Bone marrow (tissue), 2 donors: ENCODE measurements around the gene LMNB1.

Experiments
- DNase-seq, 2 donors: peaks; one replicate each; lab custom pipeline; 2025; lab: John Stamatoyannopoulos, UW

LMNB1 gene

DNA sequence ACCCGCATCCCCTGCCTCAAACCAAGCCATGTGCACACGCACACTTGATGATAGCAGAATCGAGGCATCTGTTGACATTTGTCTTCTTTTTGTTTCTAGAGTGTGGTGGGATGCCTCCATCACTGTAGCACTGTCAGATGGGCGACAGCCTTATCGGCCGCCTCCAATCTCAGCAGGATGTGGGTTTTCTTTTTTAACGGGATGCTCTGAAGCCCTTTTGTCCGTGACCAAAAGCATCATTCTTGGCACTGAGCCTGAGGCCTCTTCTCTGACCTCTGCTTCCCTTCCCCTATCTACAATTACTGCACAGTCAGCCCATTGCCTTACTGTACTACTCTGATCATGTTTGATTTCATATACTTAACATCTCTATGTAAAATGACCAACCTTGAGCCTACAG is 78.3 kb downstream of the LMNB1 start:
- no peak for DNase-seq

GRCh38 chr5:126857472-126858410 is 80.8 kb downstream of the LMNB1 start:
- no peak for DNase-seq

DNA sequence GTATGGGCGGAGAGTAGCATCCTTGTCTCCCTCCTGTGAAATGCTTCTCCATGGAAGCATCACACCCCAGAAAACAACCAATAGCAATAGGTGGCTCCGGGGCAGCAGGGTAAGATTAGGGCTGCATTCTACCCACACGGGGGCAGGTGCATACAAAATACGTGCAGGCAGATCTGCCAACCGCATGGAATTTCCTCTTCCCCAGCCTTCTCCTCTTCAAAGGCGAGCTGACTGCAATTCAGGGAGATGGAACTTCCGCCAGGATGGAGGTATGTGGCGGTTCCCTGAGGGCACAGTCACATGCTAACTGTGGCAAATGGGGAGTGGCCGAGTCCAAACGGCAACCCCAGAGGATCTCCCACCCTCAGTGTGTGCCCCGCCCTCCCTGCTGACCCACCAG is 81.5 kb downstream of the LMNB1 start:
- DNase-seq = no peak

DNA sequence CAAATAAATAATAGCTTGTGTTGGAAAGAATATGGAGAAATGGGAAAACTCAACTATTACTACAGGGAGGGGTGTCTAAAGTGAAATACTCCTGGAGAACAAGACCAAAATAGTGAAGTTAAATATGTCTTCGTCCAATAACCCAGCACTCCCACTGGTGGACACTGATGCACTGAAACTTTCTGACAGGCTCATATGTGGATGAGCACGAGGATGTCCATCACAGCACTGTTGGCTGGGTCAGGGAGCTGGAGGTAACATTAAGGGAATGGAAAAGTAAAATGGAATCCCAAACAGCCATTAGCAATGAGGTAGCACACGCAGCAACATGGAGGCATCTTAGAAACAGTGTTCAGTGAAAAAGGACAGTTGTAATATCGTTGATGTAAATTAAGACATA is 86.5 kb downstream of the LMNB1 start:
- no peak for DNase-seq

- no peak for DNase-seq
Measured at GRCh38 chr5:126864042-126864688, 87.2 kb downstream of the LMNB1 start.

DNA sequence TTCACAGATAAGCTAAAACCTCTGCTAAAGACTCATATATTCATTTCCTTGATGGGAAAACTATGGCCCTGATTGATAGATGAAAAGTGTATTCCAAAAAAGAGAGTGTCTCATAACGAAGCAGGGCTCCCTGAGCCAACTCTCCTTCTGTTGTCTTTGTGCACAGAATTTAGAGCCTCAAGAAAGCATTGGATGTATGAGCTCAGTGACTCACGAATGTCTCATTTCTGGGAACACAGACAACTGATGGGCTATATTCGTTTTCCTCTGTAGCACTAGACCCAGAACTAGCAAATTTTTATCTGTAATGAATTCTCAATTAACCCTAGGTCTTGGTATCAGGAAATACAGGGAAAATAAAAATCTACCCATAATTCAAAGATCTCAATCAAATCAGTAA is 88.4 kb downstream of the LMNB1 start:
- DNase-seq = no peak

- DNase-seq = no peak
Measured at GRCh38 chr5:126866851-126867636, 90.1 kb downstream of the LMNB1 start.

- no peak for DNase-seq
Measured at GRCh38 chr5:126868338-126869004, 91.5 kb downstream of the LMNB1 start.

- DNase-seq = no peak
Measured at GRCh38 chr5:126869005-126869451, 92.1 kb downstream of the LMNB1 start.

DNA sequence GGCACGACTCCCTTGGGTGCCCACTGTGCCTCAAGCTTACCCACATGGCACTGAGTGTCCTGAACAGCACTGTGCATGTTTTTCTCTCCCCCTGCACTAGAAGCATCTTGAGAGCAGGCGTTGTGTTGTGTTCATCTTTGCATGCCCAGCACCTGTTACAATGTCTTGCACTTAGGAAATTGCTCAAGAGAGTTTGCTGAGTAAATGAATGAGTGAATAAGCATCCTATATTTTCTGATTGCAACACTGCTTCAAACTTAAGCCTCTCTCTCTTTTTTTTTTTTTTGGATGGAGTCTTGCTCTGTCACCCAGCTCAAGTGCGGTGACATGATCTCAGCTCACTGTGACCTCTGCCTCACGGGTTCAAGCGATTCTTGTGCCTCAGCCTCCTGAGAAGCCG is 94.5 kb downstream of the LMNB1 start:
- DNase-seq = no peak

- DNase-seq = no peak
Measured at GRCh38 chr5:126872561-126873354, 95.8 kb downstream of the LMNB1 start.

- no peak for DNase-seq
Measured at GRCh38 chr5:126875303-126875785, 98.4 kb downstream of the LMNB1 start.

GRCh38 chr5:126877602-126878001 is 100.7 kb downstream of the LMNB1 start:
- no peak for DNase-seq

- DNase-seq = no peak
Measured at GRCh38 chr5:126878085-126878484, 101.1 kb downstream of the LMNB1 start.

GRCh38 chr5:126878634-126879033 is 101.7 kb downstream of the LMNB1 start:
- DNase-seq = no peak

DNA sequence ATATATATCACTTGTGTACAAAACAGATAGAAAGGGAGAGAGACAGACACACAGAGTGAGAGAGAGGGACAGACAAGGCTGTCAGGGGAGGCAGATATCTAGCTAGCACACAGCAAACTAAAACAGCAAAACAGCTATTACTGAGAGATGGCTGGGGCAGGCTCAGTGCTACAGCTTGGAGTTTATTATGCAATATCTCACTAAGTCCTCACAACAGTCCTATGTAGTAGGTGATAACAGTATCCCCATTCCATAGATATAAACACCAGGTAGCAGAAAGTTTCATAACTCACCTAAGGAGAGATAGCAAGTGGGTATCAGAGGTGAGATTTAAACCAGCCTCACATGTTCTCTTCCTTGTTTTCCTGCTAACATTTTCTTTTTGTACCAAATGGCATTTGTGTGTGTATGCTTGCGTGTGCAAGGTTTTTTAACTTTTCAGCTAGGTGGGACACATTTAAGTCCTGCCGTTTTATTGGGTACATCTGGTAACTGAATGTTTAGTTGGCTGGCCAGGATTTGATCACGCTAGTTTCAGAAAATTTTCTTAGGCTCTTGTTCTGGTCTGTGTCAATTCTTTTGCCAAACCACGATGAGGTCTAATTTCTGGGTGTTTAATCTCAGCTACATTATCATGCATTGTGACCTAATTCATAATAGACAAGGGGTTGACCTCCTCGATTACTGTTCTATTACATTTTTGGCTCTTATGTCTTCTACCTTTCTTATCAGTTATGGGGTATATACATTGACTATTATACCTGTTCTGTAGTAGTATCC is 105.1 kb downstream of the LMNB1 start:
- no peak for DNase-seq

- DNase-seq = no peak
Measured at GRCh38 chr5:126883564-126884245, 106.8 kb downstream of the LMNB1 start.

DNA sequence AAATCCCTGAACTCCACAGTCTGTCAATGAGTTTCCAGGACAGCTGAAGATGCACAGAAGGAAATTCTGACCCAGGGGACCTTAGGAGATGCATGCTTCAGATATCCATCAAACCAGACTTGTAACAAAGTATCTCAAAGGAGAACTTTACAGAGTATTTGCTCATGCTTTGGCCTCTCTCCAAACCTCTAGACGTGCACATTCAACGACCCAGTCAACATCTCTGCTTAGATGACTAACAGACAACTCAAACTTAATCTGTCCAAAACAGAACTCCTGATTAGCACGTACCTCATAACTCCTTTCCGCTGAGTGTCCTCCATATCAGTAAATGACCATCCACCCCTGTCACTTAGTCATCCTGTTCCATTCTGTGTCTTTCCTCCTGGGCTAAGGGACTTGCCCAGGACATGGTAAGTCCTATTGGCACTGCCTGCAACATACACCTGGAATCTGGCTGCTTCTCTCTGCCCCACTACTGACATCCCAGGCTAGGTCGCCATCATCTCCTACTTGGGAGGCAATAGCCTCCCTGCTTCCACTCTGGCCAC is 107.4 kb downstream of the LMNB1 start:
- no peak for DNase-seq
